CD4-positive, alpha-beta T cell (primary cell): ENCODE measurements around the gene S100A13. TPM values are rescaled to one million over a fixed set of nuclear protein-coding genes. Genes with fewer than 3 reads are reported as not detected.

Experiments
- ATAC-seq: fragments of 200-7000 bp; cut with Tn5 transposase; one replicate; pipeline ENCODE4 v1.10.0; 2022; ENCODE audit warnings: mild to moderate bottlenecking; ENCODE audit not compliant: poor library complexity
- CTCF ChIA-PET: fragments of 350-600 bp; sonication (Branson Sonifier 250); formaldehyde crosslinking; loops from one replicate; lab custom pipeline; 2021; ENCODE audit warnings: antibody characterized with exemption, inconsistent platforms; lab: Charles Lee
- POLR2A ChIA-PET: fragments of 350-600 bp; sonication (Branson Sonifier 250); formaldehyde crosslinking; loops from one replicate; lab custom pipeline; 2021; ENCODE audit warnings: antibody characterized with exemption, inconsistent platforms; lab: Charles Lee
- DNase-seq, 14 experiments: peaks; one replicate each; pipeline ENCODE4 v3.0.0-alpha.2; 2013 to 2020; ENCODE audit warnings: mixed read lengths in 2 of 14
- H3K27ac ChIP-seq, 2 donors: one replicate each; pipeline versions ENCODE4 v1.5.1 to v1.7.0; 2013; ENCODE audit warnings: low read length in 2 of 2, low read depth in 1 of 2, mild to moderate bottlenecking in 1 of 2
- H3K27me3 ChIP-seq, 2 experiments: 1 replicate in 1 of 2; 2 replicates in 1 of 2; pipeline versions ENCODE4 v1.6.1 to v1.7.0; 2013; ENCODE audit warnings: low read length in 2 of 2, control low read depth in 1 of 2, mild to moderate bottlenecking in 1 of 2, moderate library complexity in 1 of 2; ENCODE audit not compliant: insufficient read depth in 2 of 2, control insufficient read depth in 1 of 2
- H3K36me3 ChIP-seq: one replicate; pipeline ENCODE4 v1.6.1; 2013; ENCODE audit warnings: low read length, control low read depth; ENCODE audit not compliant: insufficient read depth
- H3K4me1 ChIP-seq: one replicate; pipeline ENCODE4 v1.6.1; 2013; ENCODE audit warnings: low read length, control low read depth; ENCODE audit not compliant: insufficient read depth
- H3K4me3 ChIP-seq: one replicate; pipeline ENCODE4 v1.5.1; 2013; ENCODE audit warnings: mild to moderate bottlenecking, low read length, moderate library complexity
- H3K9me3 ChIP-seq, 2 experiments: 1 replicate in 1 of 2; 2 replicates in 1 of 2; pipeline versions ENCODE4 v1.6.1 to v1.7.0; 2013; ENCODE audit warnings: low read length in 2 of 2, mild to moderate bottlenecking in 2 of 2, control low read depth in 1 of 2, moderate library complexity in 1 of 2; ENCODE audit not compliant: control insufficient read depth in 1 of 2, insufficient read depth in 1 of 2
- H3K27ac Mint-ChIP-seq: one replicate; pipeline ENCODE4 v1.8.0; 2020; ENCODE audit warnings: mixed read lengths
- H3K27me3 Mint-ChIP-seq: one replicate; pipeline ENCODE4 v1.8.0; 2021; ENCODE audit warnings: mixed read lengths
- H3K36me3 Mint-ChIP-seq: one replicate; pipeline ENCODE4 v1.8.0; 2021; ENCODE audit warnings: low read depth, mixed read lengths
- H3K4me1 Mint-ChIP-seq: one replicate; pipeline ENCODE4 v1.8.0; 2021; ENCODE audit warnings: low read depth, mixed read lengths
- H3K4me3 Mint-ChIP-seq: one replicate; pipeline ENCODE4 v1.8.0; 2020; ENCODE audit warnings: mild to moderate bottlenecking, mixed read lengths
- H3K9me3 Mint-ChIP-seq: one replicate; pipeline ENCODE4 v1.8.0; 2020; ENCODE audit warnings: mixed read lengths
- CTCF ChIP-seq: fragments of 200-600 bp; IDR thresholded peaks from one replicate; pipeline ENCODE4 v1.8.0; 2022; ENCODE audit warnings: antibody characterized with exemption, mild to moderate bottlenecking
- intact Hi-C, 2 experiments: fragments of 100-400 bp; cut with DNase I in 1 of 2; cut with micrococcal nuclease in 1 of 2; formaldehyde crosslinking; loops; one replicate each; pipeline versions ENCODE4 v1.15.1 to v1.9.0; 2023 to 2025; cut with DNase I, micrococcal nuclease
- total RNA-seq, 174 experiments: library from RNA in 2 of 174; stranded (reverse) in 2 of 174; gene quantifications; one replicate each; pipeline ENCODE4 v1.2.3 and lab custom pipeline; 2021 to 2026

The S100A13 gene
- total RNA-seq, 2 experiments from 2014 or later: 2.1 to 2.8 TPM

DNA sequence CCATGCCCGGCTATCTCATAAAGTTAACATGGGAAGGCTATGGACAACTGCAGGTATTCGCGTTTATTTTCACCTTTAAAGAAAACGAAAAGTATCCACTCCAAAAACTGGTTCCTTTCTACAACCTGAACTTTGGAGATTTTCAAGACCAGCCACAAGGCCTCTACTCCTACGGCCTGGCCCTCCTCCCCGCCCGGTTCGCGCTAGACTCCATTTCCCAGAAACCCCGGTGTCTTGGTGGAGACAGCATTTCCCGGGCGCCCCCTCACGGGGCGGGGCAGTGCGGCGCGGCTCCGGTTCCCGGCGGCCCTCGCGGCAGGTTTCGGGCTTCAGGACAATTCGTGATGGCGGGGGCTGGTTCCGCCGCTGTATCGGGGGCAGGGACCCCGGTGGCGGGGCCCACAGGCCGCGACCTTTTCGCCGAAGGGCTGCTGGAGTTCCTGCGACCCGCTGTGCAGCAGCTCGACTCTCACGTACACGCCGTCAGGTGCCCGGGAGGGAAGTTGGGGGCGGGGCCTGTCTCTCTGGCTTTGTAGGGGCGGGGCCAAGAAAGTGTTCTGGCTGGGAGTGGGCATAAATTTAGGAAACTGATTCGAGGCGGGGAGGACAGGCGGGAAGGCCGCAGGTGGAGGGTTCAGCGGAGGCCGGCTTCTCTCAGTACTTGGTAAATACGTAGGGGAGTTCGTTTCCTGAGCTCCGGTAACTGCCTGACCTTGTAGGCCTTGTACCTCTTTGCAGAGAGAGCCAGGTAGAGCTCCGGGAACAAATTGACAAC, 31.3 kb upstream of the S100A13 start, which contains the start of gene SNAPIN:
Gene SNAPIN (plus strand): TSS at position 304 of the 775 bp plus-strand sequence. CDS start 41 bp downstream, at position 345.
- no peaks in the 10 kb centered on the region for H3K9me3 Mint-ChIP-seq
- H3K27me3 ChIP-seq: no peaks in the 10 kb centered on the region
- POLR2A ChIA-PET: interaction anchor here (0.9 to 5.0 kb wide), 11 partner anchors 9 to 333 kb away, joined by 3 to 61 read pairs (median 5); partner anchors contain the start of genes CHTOP, ILF2, JTB and RPS27
- ATAC-seq: peak; percentile 96
- peak; percentile 78 to 93 (median 87) for DNase-seq
- H3K9me3 ChIP-seq: no peaks in the 10 kb centered on the region
- CTCF ChIA-PET: interaction anchor here (0.7 to 1.7 kb wide), 2 partner anchors 13 to 123 kb away, joined by 3 read pairs; partner anchors contain the start of genes ILF2 and S100A6
- peak within 1 kb of the TSS; percentile 79 for H3K4me3 ChIP-seq
- H3K4me1 ChIP-seq: peaks cover 22% of the 10 kb centered on the region
- no peak for TF ChIP-seq CTCF
- H3K4me1 Mint-ChIP-seq: peaks cover 16% of the 10 kb centered on the region
- H3K27ac Mint-ChIP-seq: peak within 1 kb of the TSS; percentile 94
- peak within 1 kb of the TSS; percentile 97 for H3K4me3 Mint-ChIP-seq
- no peaks in the 10 kb centered on the region for H3K27me3 Mint-ChIP-seq
- intact Hi-C loops: loop anchor here (1.0 to 5.0 kb wide), 4 partner anchors 11 to 69 kb away; partner anchors contain the start of genes CHTOP (in 2 of the 2) and INTS3 (in 1 of the 2)
- peaks cover 40% of the 10 kb centered on the region for H3K36me3 Mint-ChIP-seq
- H3K27ac ChIP-seq: peak within 1 kb of the TSS; percentile 76 to 84
- H3K36me3 ChIP-seq: peaks cover 31% of the 10 kb centered on the region

DNA sequence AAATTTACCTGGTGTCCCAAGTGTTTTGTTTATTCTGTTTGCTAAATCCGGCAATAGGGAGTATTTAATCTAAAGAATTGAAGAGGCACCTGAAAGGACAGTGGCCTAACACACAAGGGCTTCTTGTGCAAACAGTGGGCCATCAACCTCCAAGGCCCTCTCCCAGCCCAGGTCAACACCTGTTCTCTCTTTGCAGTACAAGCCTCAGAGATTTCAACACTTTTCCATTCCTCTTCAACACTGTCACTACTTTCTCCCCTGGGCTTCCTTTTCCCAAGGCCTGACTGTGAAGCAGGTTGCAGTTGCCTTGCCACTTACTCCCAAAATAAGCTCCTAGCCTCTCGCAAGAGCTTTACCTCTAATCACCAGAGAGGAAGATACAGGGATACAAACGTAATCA, 28.0 kb upstream of the S100A13 start:
- H3K27ac ChIP-seq: no peak overlapping the region
- no peak overlapping the region for H3K4me3 ChIP-seq
- Mint-ChIP-seq H3K27ac (no peak overlapping the region), H3K4me1 (peaks cover 16% of the 10 kb centered on the region), H3K4me3 (no peak overlapping the region), H3K36me3 (peaks cover 10% of the 10 kb centered on the region), H3K27me3 (no peaks in the 10 kb centered on the region), H3K9me3 (no peaks in the 10 kb centered on the region)
- intact Hi-C loops: loop anchor here in 1 of 2 experiments (5.0 kb wide), 1 partner anchor 72 kb away; the partner anchor contains the start of gene INTS3
- H3K9me3 ChIP-seq: no peaks in the 10 kb centered on the region
- no peak for TF ChIP-seq CTCF
- H3K27me3 ChIP-seq: no peaks in the 10 kb centered on the region
- peaks cover 24% of the 10 kb centered on the region for H3K4me1 ChIP-seq
- H3K36me3 ChIP-seq: no peaks in the 10 kb centered on the region
- ChIA-PET POLR2A (no interaction called here), CTCF (interaction anchor here (1.4 kb wide), 1 partner anchor 21 kb away, joined by 3 read pairs; the partner anchor contains the start of gene CHTOP)
- ATAC-seq: no peak
- no peak for DNase-seq

DNA sequence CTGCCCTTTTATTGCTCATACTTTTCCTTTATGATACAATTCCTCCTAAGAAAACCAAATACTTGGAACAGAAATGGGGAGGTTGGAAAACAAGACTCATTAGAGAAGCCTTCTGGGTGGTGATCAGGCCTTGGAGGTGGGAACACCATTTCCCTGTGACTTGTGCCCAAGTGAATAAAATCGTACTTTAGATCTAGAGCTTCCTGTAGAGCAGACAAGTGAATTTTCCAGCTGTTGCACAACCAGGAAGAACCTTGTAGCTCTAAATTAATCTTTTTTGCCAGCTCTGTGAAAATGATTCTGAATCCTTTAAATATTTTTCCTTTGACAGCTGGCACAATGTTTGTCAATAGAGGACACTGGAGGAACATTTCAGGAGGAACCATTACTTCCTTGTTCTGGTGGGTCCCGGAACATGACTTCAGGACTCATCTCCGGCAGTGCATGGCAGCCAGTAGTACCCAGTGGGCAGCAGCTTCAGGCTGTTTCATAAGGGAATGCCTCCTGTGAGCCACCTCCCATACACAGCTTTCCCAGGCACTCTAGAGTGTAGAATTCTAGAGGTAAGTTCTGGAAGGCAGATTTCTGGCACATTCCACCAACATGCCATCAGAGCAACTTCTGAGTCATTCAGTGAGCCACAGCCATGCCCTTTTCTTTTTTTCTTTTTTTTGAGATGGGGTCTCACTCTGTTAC, 25.6 kb upstream of the S100A13 start:
- POLR2A ChIA-PET: interaction anchor here (1.3 to 2.2 kb wide), 2 partner anchors 18 to 19 kb away, joined by 3 to 15 read pairs; partner anchors contain the start of genes CHTOP and ILF2
- DNase-seq (no peak), ATAC-seq (no peak)
- H3K4me3 ChIP-seq: no peak overlapping the region
- TF ChIP-seq CTCF: no peak
- H3K4me1 ChIP-seq: peaks cover 24% of the 10 kb centered on the region
- no peak overlapping the region for H3K27ac ChIP-seq
- H3K36me3 Mint-ChIP-seq: no peaks in the 10 kb centered on the region
- CTCF ChIA-PET: no interaction called here
- H3K27me3 Mint-ChIP-seq: no peaks in the 10 kb centered on the region
- no peak overlapping the region for H3K4me3 Mint-ChIP-seq
- H3K36me3 ChIP-seq: no peaks in the 10 kb centered on the region
- no peaks in the 10 kb centered on the region for H3K9me3 ChIP-seq
- peaks cover 18% of the 10 kb centered on the region for H3K4me1 Mint-ChIP-seq
- H3K27ac Mint-ChIP-seq: no peak overlapping the region
- intact Hi-C loops: no loop called here
- no peaks in the 10 kb centered on the region for H3K27me3 ChIP-seq
- H3K9me3 Mint-ChIP-seq: no peaks in the 10 kb centered on the region
